SK-N-SH treated with all-trans-retinoic acid at 6 μM for 48 hours (cell line): ENCODE results near the gene CDH4.

ENCODE experiments used
- ATAC-seq: fragments of 200-7000 bp; cut with Tn5 transposase; 3 replicates; pipeline ENCODE4 v1.9.1; 2020; ENCODE audit warnings: mild to moderate bottlenecking, moderate library complexity
- ARNTL ChIP-seq: fragments of 450-650 bp; formaldehyde crosslinking; IDR thresholded peaks from 2 replicates; pipeline ENCODE4 v1.5.0; 2020; ENCODE audit warnings: low read depth, mild to moderate bottlenecking, moderate library complexity, borderline replicate concordance
- BACH2 ChIP-seq: fragments of 250-450 bp; sonication (Bioruptor Pico); IDR thresholded peaks from 2 replicates; pipeline ENCODE4 v1.9.0; 2021; ENCODE audit warnings: mild to moderate bottlenecking, borderline replicate concordance
- CSDC2 ChIP-seq: fragments of 250-450 bp; sonication (Bioruptor Pico); IDR thresholded peaks from 2 replicates; pipeline ENCODE4 v1.5.0; 2020; ENCODE audit warnings: mild to moderate bottlenecking, moderate library complexity
- CSRNP3 ChIP-seq: fragments of 250-450 bp; sonication (Bioruptor Pico); IDR thresholded peaks from 2 replicates; pipeline ENCODE4 v1.5.1; 2021; ENCODE audit warnings: mild to moderate bottlenecking, moderate library complexity
- ESRRG ChIP-seq: fragments of 250-450 bp; sonication (Bioruptor Pico); IDR thresholded peaks from 2 replicates; pipeline ENCODE4 v1.6.1; 2021; ENCODE audit warnings: mild to moderate bottlenecking
- GLIS3 ChIP-seq: fragments of 250-450 bp; sonication (Bioruptor Pico); IDR thresholded peaks from 2 replicates; pipeline ENCODE4 v1.5.0; 2020; ENCODE audit warnings: mild to moderate bottlenecking, moderate library complexity
- ISL1 ChIP-seq: fragments of 250-450 bp; sonication (Bioruptor Pico); IDR thresholded peaks from 2 replicates; pipeline ENCODE4 v2.1.2; 2022; ENCODE audit warnings: mild to moderate bottlenecking, moderate library complexity
- OSR1 ChIP-seq: fragments of 250-450 bp; sonication (Bioruptor Pico); IDR thresholded peaks from 2 replicates; pipeline ENCODE4 v1.8.0; 2022; ENCODE audit warnings: moderate library complexity, mild to moderate bottlenecking, inconsistent platforms
- POU6F1 ChIP-seq: fragments of 250-450 bp; sonication (Bioruptor Pico); IDR thresholded peaks from 2 replicates; pipeline ENCODE4 v1.8.0; 2021; ENCODE audit warnings: low read depth, mild to moderate bottlenecking, moderate library complexity, borderline replicate concordance
- PPARA ChIP-seq: fragments of 250-450 bp; sonication (Bioruptor Pico); IDR thresholded peaks from 2 replicates; pipeline ENCODE4 v1.5.0; 2020; ENCODE audit warnings: mild to moderate bottlenecking, borderline replicate concordance
- RARB ChIP-seq: fragments of 250-450 bp; sonication (Bioruptor Pico); IDR thresholded peaks from 2 replicates; pipeline ENCODE4 v1.8.0; 2021; ENCODE audit warnings: mild to moderate bottlenecking, moderate library complexity
- TCF4 ChIP-seq: fragments of 250-450 bp; sonication (Bioruptor Pico); IDR thresholded peaks from 2 replicates; pipeline ENCODE4 v1.8.0; 2021; ENCODE audit warnings: mild to moderate bottlenecking, moderate library complexity, borderline replicate concordance
- TOX ChIP-seq: fragments of 250-450 bp; sonication (Bioruptor Pico); IDR thresholded peaks from 2 replicates; pipeline ENCODE4 v1.8.0; 2021; ENCODE audit warnings: mild to moderate bottlenecking, moderate library complexity, borderline replicate concordance
- ZC3H10 ChIP-seq: fragments of 250-450 bp; sonication (Bioruptor Pico); IDR thresholded peaks from 2 replicates; pipeline ENCODE4 v1.5.1; 2021; ENCODE audit warnings: mild to moderate bottlenecking, moderate library complexity
- ZFP3 ChIP-seq: fragments of 250-450 bp; sonication (Bioruptor Pico); IDR thresholded peaks from 2 replicates; pipeline ENCODE4 v1.5.0; 2020; ENCODE audit warnings: mild to moderate bottlenecking, moderate library complexity
- ZFP30 ChIP-seq: fragments of 450-650 bp; formaldehyde crosslinking; IDR thresholded peaks from 2 replicates; pipeline ENCODE4 v1.5.0; 2022; ENCODE audit warnings: mild to moderate bottlenecking, moderate library complexity
- ZNF565 ChIP-seq: fragments of 450-650 bp; formaldehyde crosslinking; conservative IDR thresholded peaks from 2 replicates; pipeline ENCODE4 v1.5.0; 2020; ENCODE audit warnings: low read depth, mild to moderate bottlenecking, moderate library complexity
- ZNF70 ChIP-seq: fragments of 450-650 bp; formaldehyde crosslinking; IDR thresholded peaks from 2 replicates; pipeline ENCODE4 v1.5.0; 2020; ENCODE audit warnings: mild to moderate bottlenecking, moderate library complexity
- ZNF8 ChIP-seq: fragments of 450-650 bp; formaldehyde crosslinking; IDR thresholded peaks from 2 replicates; pipeline ENCODE4 v1.5.0; 2020; ENCODE audit warnings: mild to moderate bottlenecking, moderate library complexity
- TF ChIP-seq, protein P1 (sequence below): fragments of 250-450 bp; sonication (Bioruptor Pico); IDR thresholded peaks from 2 replicates; pipeline ENCODE4 v1.5.0; 2020; ENCODE audit warnings: mild to moderate bottlenecking, moderate library complexity
- TF ChIP-seq, protein P2 (sequence below): fragments of 250-450 bp; sonication (Bioruptor Pico); IDR thresholded peaks from 2 replicates; pipeline ENCODE4 v1.5.1; 2020; ENCODE audit warnings: low read depth, mild to moderate bottlenecking, moderate library complexity
- TF ChIP-seq, protein P3 (sequence below): fragments of 250-450 bp; sonication (Bioruptor Pico); IDR thresholded peaks from 2 replicates; pipeline ENCODE4 v1.8.0; 2020; ENCODE audit warnings: mild to moderate bottlenecking, moderate library complexity, borderline replicate concordance

The CDH4 gene

GRCh38 chr20:61708891-61709290 lies 456.8 kb downstream of the CDH4 start (continued):
- TF ChIP-seq, protein P1, sequence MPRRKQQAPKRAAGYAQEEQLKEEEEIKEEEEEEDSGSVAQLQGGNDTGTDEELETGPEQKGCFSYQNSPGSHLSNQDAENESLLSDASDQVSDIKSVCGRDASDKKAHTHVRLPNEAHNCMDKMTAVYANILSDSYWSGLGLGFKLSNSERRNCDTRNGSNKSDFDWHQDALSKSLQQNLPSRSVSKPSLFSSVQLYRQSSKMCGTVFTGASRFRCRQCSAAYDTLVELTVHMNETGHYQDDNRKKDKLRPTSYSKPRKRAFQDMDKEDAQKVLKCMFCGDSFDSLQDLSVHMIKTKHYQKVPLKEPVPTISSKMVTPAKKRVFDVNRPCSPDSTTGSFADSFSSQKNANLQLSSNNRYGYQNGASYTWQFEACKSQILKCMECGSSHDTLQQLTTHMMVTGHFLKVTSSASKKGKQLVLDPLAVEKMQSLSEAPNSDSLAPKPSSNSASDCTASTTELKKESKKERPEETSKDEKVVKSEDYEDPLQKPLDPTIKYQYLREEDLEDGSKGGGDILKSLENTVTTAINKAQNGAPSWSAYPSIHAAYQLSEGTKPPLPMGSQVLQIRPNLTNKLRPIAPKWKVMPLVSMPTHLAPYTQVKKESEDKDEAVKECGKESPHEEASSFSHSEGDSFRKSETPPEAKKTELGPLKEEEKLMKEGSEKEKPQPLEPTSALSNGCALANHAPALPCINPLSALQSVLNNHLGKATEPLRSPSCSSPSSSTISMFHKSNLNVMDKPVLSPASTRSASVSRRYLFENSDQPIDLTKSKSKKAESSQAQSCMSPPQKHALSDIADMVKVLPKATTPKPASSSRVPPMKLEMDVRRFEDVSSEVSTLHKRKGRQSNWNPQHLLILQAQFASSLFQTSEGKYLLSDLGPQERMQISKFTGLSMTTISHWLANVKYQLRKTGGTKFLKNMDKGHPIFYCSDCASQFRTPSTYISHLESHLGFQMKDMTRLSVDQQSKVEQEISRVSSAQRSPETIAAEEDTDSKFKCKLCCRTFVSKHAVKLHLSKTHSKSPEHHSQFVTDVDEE = no peak
- TF ChIP-seq TOX (CRISPR knock-in tag) = no peak
- no peak for TF ChIP-seq OSR1
- TF ChIP-seq BACH2 = no peak
- TF ChIP-seq CSDC2 (CRISPR knock-in tag) = no peak
- TF ChIP-seq CSRNP3 (CRISPR knock-in tag) = no peak

DNA sequence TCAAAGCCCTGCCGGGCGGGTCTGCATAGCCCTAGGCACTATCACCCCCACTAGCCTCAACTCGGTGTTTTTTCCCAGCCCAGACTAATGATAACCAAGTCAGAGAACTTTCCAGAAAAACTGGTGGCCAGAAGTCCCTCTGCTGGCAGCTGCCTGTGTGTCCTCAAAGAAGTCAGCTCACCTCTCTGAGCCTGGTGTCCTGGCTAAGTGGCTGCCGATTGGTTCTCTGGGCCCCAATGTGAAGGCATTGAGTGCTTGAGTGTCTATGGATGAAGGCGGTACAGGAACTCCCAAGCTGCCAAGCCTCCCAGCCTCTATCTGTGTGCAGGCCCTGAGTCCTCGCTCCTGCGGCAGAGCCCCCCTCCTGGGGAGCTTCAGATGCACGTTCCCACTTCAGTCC lies 458.0 kb downstream of the CDH4 start:
- no peak for ATAC-seq
- TF ChIP-seq ARNTL (CRISPR knock-in tag) (no peak), ZNF8 (CRISPR knock-in tag) (no peak), CSDC2 (CRISPR knock-in tag) (no peak), ZNF70 (CRISPR knock-in tag) (no peak), ISL1 (CRISPR knock-in tag) (no peak), PPARA (CRISPR knock-in tag) (no peak), ZNF565 (CRISPR knock-in tag) (no peak), ESRRG (no peak), ZC3H10 (CRISPR knock-in tag) (no peak), ZFP3 (CRISPR knock-in tag) (no peak), GLIS3 (CRISPR knock-in tag) (no peak), POU6F1 (CRISPR knock-in tag) (no peak), CSRNP3 (CRISPR knock-in tag) (no peak), TCF4 (no peak), RARB (no peak), ZFP30 (CRISPR knock-in tag) (no peak)
- TF ChIP-seq, protein P2, sequence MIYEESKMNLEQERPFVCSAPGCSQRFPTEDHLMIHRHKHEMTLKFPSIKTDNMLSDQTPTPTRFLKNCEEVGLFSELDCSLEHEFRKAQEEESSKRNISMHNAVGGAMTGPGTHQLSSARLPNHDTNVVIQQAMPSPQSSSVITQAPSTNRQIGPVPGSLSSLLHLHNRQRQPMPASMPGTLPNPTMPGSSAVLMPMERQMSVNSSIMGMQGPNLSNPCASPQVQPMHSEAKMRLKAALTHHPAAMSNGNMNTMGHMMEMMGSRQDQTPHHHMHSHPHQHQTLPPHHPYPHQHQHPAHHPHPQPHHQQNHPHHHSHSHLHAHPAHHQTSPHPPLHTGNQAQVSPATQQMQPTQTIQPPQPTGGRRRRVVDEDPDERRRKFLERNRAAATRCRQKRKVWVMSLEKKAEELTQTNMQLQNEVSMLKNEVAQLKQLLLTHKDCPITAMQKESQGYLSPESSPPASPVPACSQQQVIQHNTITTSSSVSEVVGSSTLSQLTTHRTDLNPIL = no peak
- TF ChIP-seq, protein P3, sequence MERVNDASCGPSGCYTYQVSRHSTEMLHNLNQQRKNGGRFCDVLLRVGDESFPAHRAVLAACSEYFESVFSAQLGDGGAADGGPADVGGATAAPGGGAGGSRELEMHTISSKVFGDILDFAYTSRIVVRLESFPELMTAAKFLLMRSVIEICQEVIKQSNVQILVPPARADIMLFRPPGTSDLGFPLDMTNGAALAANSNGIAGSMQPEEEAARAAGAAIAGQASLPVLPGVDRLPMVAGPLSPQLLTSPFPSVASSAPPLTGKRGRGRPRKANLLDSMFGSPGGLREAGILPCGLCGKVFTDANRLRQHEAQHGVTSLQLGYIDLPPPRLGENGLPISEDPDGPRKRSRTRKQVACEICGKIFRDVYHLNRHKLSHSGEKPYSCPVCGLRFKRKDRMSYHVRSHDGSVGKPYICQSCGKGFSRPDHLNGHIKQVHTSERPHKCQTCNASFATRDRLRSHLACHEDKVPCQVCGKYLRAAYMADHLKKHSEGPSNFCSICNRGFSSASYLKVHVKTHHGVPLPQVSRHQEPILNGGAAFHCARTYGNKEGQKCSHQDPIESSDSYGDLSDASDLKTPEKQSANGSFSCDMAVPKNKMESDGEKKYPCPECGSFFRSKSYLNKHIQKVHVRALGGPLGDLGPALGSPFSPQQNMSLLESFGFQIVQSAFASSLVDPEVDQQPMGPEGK (CRISPR knock-in tag) = no peak
- TF ChIP-seq, protein P1 = no peak
